HG03095 (cell line): ENCODE results near the gene ESPNL.
A peak's percentile ranks its signal among the peaks of the same experiment; 100 is the strongest.

ENCODE experiments used
- ATAC-seq: cut with Tn5 transposase; IDR thresholded peaks from one replicate; pipeline ENCODE4 v1.9.1; 2021; ENCODE audit warnings: moderate library complexity; ENCODE audit not compliant: unreplicated experiment

Gene ESPNL

DNA sequence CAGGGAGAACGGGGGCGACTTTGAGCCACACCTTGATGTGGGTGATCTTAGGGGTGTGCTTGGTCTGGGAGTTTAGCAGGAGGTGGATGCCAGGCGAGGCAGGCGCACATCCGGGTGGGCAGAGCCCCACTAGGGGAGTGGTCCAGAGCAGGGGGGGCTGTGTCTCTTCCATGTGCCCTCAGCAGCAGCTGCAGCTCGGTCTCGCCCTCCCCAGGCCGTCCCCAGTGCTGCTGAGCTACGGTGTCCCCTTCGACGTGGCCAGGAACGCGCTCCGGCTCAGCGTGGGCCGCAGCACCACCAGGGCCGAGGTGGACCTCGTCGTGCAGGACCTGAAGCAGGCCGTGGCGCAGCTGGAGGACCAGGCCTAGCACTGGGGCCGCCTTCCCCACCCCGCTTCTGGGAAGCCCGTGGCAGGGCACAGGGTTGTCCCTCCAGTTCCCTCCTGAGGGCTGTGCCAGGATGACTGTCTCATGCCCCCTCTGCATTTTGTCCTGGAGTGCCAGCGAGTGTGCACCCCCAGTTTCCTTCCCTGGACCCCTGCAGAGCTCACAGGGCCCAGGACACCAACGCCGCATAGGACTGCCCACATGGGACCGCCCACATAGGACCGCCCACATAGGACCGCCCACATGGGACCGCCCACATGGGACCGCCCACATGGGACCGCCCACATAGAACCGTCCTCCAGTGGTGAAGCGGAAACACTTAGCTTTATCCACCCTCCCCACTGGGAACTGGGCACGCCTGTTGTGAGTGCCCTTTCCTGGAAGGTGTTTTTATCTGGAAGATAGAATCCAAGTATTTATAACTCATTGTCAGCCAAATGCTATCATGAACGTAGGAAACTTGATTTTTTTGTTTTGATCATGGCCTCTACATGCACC is 1.9 kb upstream of the ESPNL start:
- peak; percentile 84 for ATAC-seq

DNA sequence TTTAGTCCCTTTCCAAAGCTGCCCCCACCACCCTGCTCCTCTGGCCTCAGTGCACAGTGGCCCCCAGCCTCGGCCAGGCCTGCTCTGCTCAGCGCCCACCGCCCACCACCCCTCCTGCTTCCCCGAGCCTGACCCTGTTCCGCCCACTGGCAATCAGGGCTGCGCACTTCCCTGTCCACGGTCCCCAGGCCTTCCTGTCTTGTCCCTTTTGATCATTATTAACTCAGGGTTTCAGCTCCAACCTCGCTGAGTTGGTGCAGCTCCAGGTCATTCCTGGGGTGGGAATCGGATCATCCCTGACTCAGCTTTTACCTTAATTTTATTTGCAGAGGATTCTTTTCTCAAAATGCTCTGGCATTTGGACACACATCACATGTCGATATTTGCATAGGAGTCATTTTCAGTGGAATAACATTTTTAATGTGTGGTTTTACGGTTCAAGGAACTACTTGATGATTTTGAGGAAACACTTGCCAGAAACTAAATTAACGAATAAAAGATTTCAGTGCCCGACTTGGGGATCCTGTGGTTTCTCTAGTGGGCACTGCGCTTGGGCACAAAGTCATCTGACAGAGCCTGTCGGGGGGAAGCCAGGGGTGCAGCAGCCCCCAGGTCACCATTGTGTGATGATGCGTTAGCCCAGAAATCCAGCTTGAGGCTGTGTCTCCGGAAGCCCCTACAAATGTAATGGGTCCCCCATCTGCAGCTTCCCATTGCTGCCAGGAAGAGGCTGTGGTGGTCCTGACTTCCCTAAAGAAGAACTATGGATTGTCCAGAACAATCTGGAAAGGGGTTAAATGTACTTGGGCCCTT is 1.0 kb upstream of the ESPNL start:
- no peak for ATAC-seq

DNA sequence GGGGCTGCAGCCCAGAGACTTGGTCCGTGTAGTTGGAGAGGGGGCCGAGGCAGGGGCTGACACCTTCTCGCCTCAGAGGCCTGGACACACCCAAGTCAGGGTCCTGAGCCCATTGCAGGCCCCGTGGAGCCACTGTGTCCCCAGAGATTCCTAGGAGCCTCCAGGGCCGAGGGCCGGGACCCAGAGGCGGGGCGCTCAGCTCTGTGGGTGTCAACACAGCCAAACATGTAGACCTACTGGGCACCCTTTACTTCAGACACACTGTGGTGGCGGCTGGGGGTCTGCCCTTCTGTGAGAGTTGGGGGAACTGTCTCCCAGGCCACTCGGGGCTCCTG is 459 bp upstream of the ESPNL start:
- ATAC-seq: no peak

DNA sequence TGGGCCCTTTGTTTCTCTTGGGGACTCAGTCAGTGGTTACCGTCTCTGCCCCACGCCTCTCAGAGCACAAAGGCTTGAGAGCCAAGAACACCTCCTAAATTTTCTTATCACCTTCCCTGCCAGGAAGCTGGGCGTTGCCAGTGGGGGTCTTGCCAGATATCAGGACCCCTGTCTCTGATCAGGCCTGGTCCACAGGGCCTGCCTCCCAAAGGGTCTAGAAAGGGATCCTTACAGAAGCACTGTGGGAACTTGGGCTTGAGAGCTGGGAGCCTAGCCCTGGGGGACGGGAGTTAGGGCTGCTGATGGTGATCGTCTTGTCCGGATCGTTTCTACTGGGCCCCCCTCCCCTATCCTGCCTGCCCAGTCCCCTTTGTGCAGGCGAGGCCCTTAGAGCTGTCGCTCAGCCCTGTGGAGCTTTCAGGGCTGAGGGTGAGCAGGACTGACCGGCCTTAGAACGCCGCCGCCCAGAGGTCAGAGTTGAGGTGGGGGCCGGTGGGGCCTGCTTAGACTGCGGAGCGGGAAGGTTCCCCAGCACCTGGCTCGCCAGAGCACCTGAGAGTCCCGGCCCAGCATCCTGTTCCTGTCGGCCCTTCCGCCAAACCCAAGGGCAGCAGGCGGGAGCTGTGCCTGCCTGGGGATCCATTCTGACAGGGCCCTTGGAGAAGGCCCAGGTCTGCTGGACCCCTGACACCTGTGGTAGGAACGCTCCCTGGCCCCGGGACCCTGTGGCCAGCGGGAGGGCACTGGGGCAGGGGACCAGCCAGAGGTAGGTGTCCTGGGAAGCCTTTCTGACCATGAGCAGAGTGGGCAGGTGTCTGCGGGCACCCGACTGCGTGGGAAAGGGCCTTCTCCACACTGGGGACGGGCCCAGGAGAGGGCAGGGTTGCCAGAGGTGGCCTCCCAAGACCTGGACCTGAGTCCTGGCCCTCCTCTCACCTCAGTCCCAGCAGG is 956 bp downstream of the ESPNL start:
- no peak for ATAC-seq

DNA sequence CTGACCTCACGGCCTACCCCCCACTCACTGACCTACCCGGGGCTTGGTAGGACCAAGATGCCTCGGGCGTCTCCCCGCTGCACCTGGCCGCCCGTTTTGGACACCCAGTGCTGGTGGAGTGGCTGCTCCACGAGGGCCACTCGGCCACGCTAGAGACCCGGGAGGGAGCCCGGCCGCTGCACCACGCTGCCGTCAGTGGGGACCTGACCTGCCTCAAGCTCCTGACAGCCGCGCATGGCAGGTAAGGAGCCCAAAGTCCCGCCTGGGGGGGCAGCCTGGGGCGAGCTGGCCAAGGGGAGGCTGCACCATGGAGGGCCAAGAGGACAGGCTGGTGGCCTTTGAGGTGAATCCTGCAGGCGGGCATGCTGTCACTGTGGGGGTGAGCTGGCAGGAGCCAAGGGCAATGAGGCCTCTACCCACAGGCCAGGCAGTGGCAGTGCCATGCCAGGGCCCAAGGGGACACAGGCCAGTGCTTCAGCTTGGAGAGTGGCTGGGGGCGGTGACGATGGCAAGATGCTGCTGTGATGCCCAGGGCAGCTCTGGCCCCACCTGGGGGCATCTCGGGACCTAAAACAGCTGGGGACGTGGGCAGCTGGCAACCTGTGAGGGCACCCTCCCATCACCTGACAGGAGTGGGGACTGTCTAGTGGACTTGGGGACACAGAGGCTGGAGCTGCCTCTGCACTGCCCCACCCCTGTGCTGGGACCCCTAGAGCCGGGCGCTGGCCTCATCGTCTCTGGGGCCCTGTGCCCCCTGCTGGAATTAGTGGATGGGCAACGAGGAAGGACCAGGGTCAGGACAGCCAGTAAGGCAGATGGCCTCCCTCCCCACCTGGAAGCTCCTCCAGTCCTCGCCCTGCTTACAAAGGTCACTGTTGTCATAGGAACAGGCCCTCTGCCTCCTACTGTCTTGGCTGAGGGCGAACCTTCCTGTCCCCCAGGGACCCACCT is 2.0 kb downstream of the ESPNL start:
- ATAC-seq: no peak

DNA sequence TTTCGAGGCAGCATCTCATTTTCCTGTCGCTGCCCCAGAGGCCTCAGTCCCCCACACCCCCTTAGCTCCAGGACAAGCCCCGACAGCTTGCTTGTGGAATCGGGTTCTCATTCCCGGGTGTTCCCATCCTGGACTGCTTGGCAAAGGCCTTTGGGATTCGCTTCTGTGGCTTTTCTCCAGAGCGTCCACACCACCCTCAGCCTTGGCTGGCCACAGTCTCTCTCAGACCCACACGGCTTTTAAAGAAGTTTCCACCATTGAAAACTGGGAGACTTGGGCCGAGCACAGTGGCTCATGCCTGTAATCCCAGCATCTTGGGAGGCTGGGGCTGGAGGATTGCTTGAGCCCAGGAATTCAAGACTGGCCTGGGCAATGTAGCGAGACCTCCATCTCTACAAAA is 2.7 kb downstream of the ESPNL start:
- no peak for ATAC-seq

DNA sequence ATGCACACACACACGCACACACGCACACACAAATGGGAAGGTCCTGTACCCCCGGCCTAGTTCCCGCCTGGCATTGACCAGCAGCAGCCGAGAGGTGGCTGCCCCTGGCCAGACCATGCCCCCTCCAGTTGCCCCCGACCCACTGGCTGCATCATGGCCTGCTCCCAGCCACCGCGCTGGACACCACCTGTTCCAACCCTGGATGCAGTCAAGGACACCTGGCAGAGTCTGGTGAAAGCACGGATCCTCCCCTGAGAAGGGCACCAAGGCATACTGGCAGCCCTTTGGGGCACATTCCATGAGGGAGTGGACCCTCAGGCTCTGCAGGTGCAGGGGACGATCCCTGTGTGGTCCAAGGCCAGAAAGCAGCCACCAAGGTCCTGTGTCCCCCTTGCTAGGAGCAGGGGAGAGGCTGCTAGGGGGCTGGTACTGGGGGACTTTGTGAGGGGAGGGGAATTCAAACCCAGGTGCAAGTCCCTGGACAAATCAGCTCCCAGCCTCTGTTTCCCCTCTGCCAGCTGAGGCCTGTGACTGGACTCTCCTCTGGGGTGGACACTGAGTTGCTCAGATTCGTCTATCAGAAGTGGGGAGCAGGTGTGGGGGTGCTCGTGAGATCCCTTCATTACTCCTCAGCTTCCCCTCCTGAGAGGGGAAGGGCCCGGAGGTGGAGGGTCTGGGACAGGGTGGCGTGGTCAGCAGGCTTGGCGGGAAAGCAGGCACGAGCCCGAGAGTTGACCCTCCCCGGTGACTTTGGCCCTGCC is 3.5 kb downstream of the ESPNL start:
- ATAC-seq: no peak

DNA sequence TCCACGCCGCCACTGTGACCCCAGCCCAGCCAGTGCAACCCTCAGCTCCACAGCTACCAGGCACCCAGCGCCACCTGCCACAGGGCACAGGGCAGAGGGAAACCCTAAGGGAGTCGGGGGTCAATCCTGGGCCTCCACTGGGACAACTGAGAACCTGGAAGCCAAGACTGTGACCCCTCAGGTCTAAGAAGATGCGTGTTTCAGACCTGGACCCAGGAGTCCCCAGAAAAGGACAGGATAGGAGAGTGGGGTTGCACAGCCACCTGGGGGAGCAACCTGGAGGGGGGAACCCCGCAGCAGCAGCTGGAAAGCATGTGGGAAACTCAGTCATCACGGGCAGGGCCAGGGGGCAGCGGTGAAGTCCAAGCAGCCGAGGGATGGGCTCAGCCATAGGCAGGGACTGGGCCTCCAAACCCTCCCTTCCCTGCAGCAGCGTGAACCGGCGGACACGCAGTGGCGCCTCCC is 4.1 kb downstream of the ESPNL start:
- no peak for ATAC-seq

DNA sequence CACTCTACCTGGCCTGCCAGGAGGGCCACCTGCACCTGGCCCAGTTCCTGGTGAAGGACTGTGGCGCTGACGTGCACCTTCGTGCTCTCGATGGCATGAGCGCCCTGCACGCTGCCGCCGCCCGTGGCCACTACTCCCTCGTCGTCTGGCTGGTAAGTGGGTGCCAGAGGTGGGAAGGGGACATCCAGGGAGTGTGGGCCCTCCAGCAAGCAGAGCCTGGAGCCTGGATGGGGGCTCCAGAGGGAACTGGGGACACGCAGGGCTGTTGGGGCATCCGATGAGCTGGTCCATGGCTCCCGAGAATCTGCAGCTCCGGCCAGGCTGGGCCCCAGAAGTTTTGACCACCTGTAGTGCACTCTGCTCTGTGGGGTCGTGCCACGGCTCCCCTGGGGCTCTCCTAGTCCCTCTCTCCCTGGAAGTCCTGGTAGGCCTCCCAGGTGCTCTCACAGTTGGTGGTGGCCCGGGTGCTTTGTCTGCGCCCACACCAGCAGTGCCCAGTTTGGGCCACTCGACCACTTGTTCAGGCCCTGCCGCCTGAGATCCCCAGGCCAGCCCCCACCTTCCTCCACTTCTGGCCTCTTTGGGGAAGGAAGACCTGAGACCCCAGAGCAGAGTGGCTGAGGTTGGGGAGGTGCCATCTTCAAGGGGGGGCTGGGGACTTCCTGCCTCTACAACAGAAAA is 4.7 kb downstream of the ESPNL start:
- no peak for ATAC-seq

DNA sequence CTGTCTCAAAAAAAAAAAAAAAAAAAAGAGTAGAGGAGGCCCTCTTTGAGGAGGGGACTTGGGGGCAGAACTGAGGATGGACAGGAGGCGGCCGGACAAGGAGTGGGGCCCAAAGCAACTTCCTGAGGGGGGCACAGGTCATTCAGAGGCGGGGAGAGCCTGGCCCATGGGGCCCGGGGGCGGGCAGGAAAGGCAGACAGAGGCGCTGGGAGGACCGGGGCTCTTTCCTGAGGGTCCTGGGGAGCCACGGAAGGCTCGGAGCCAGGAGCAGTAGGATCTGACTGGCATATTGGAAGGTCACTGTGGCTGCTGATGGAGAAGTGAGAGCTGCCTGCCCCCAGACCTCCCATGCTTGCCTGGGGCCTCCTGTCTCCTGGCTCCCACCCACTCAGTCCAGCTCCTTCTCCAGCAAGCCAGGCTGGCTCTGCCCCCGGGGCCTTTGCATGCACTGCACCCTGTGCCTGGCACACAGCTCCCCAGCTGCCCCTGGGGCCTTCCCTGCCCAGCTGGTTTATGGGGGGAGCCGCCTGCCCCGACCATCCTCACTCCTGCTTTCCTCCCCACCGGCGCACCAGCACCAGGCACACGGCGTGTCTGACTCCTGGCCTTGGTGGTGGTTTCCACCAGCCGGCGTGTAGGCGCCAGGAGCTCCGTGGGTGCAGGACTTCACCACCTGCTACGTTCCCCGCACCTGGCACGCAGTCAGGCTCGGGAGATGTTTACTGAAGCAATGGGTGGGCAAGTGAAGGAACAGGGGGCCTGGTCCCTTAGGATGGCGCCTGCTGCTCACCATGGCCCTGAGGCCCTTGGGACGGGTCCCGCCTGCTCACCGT is 5.6 kb downstream of the ESPNL start:
- ATAC-seq: no peak

DNA sequence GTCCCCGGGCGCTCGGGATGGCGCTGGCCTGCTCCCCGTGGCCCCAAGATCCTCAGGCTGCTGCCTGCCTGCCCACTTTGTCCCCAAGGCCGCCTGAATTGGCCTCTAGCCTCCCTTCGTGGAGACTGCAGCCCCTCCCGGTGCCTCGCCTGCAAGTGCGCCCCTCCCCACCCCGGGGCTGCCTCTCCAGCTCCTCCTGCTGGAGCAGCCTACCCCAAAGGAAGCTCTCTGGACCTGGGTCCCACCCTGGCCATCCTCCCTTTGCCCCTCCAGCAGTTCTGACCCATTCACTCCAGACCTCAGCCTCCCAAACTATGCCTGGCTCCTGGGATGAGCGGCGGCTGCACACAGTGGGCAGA is 6.2 kb downstream of the ESPNL start:
- no peak for ATAC-seq

DNA sequence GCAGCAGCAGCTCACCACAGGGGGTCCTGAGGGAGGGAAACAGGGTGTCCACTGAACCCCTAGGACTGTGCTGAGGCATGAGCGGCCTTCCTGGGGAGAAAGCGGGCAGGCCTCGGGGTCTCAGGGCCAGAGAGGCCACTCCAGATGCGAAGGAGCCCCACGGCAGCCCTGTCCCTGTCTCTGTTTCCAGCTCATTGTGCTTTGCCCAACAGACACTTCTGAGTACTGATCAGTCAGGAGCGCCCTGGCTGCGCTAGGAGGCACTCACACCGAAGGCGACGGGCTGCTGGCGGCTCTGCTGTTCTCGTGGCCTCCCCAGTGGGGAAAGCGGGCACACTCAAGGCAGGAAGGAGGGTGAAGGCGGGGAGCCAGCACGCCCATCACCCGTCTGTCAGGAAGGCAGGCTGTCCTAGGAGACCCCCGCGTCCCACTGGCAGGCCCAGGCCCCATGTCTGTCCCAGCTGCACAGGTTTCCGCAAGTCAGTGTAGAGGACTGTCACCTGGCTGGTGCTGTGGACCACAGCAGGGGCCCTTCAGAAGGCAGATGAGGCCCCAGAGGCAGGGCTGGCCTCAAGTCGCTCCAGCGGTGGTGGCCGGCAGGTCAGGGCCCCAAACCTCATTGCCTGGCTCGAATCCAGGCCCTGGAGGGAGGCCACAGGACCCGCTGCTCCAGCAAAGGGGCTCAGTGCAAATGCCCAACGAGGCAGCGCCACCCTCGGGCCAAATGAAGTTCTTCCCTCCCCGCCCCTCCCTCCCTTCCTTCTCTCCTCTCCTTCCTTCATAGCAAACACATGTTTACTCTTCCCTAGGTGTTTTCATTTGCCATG is 6.8 kb downstream of the ESPNL start:
- ATAC-seq: peak; percentile 9

DNA sequence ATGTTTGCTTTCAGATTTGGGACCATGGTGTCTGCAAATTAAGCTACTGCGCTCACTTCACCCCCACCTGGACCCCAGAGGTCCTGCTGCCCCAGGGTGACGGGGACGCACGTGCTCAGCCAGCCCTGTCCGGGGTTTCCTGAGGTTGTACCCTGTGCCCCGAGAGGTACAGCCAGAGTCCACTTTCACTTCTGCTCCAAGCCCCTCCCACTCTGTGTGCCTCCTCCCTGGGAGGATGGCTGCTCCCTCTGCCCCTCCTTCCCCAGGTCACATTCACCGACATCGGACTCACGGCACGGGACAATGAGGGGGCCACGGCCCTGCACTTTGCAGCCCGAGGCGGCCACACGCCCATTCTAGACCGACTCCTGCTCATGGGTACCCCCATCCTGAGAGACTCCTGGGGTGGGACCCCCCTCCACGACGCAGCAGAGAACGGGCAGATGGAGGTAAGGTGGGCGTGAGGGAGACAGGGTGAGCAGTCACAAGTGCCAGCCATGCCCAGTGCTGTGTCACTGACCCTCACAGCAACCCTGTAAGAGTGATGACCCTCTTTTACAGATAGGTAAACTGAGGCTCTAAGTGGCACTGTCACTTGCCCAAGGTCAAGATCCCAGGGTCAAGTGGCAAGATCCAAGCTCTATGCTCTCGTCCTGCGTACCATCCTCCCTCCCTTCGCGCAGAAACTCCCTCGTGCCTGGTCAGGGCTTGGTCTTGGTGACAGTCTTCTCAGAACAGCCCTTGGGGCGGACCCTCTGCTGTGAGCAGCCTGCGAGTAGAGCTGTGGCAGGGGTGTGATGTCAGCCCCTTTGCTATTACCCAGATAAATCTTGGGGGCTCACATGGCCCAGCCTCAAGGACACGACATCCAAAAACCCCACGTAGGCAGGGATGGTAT is 7.6 kb downstream of the ESPNL start:
- ATAC-seq: peak; percentile 77

DNA sequence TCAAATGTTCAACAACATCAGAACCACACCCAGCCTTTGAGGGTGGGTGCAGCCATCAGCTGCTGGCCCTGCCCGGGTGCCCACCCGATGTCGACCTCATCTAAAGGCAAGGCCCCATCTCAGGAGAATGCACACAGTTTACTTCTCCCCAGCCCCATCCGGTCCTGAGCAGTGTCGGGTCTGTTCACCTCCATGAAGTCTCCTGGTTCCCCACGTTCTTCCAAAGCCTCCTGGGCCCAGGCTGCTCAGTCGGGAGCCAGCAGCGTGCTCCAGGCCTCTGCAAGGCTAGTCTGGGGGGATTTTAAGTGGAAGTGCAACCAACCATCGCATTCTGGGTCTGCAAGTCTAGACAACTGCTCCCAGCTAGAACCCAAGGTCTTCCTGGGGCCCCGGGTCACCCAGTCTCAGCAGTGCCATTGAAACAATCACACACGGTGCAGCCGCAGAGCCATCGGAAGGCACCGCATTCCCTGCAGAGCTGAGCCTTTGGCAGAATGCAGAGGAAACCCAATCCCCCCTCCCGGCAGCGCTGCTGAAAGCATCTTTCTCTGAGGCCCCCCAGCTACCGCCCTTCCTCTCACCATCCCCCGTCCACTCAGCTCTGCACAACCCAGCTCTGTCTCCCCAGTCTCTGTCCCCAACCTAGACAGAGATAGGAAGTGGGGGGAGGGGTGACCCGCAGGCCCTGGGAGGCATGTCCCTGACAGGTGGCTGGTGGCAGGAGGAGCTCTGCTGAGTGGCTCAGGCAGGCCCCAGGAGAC is 8.5 kb downstream of the ESPNL start:
- peak; percentile 71 for ATAC-seq

DNA sequence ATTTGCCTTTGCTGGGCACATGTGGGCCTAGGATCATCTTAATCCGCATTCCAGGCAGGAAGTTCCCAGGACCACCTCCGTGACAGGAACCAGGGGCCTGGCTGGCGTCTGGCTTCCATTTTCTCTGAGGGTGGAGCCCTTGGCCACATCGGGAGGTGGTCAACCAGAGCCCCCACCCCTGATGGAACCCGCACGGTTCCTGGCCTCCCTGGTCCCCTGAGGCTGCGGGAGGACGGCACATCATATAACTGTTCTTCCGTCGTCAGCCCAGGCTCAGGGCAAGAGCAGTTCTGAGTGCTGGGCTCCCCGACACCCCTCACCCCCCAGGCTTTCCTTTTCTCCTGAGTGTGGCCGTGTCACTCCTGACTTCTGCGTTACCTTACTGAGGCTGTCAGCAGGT is 13.5 kb downstream of the ESPNL start:
- ATAC-seq: no peak
